Right forelimb (tissue), 1 donor: ENCODE data around the gene PLS3.
"Not testable (repeated sequence)": the region's sequence is repeated elsewhere in the genome, so short reads cannot be mapped to it uniquely, and the experiment has no call there.

Experiments used
- DNase-seq: peaks from one replicate; pipeline ENCODE4 v3.0.0-alpha.2; 2018

PLS3 gene

GRCh38 chrX:115616943-115617563, 56.1 kb downstream of the PLS3 start:
- DNase-seq, result no peak

GRCh38 chrX:115622534-115622933, 61.6 kb downstream of the PLS3 start:
- DNase-seq, result no peak

- DNase-seq, result no peak
Observed at GRCh38 chrX:115624916-115625315, 63.9 kb downstream of the PLS3 start.

- no peak for DNase-seq
Observed at GRCh38 chrX:115625572-115626301, 64.8 kb downstream of the PLS3 start.

- DNase-seq, result no peak
Observed at GRCh38 chrX:115630204-115630603, 69.2 kb downstream of the PLS3 start.

GRCh38 chrX:115632455-115632854, 71.5 kb downstream of the PLS3 start:
- DNase-seq, result no peak

GRCh38 chrX:115633397-115633796, 72.4 kb downstream of the PLS3 start:
- not testable (repeated sequence) for DNase-seq

GRCh38 chrX:115639334-115639880, 78.4 kb downstream of the PLS3 start:
- DNase-seq, result no peak

GRCh38 chrX:115642311-115642710, 81.3 kb downstream of the PLS3 start:
- no peak for DNase-seq

- no peak for DNase-seq
Observed at GRCh38 chrX:115642895-115643530, 82.0 kb downstream of the PLS3 start.

- DNase-seq, result not testable (repeated sequence)
Observed at GRCh38 chrX:115644397-115644796, 83.4 kb downstream of the PLS3 start.

GRCh38 chrX:115649461-115650063, 88.6 kb downstream of the PLS3 start:
- DNase-seq, result no peak

GRCh38 chrX:115650449-115650848, 89.5 kb downstream of the PLS3 start:
- no peak for DNase-seq

- peak; percentile 43 for DNase-seq
Observed at GRCh38 chrX:115650916-115651315, 89.9 kb downstream of the PLS3 start.

GRCh38 chrX:115652221-115652620, 91.2 kb downstream of the PLS3 start:
- no peak for DNase-seq

- no peak for DNase-seq
Observed at GRCh38 chrX:115665122-115665521, 104.1 kb downstream of the PLS3 start.

GRCh38 chrX:115679460-115679859, 118.5 kb downstream of the PLS3 start:
- no peak for DNase-seq

GRCh38 chrX:115687595-115687994, 126.6 kb downstream of the PLS3 start:
- DNase-seq, result no peak

- DNase-seq, result no peak
Observed at GRCh38 chrX:115689931-115690330, 129.0 kb downstream of the PLS3 start.

- peak; percentile 56 for DNase-seq
Observed at GRCh38 chrX:115690511-115691216, 129.7 kb downstream of the PLS3 start.

- no peak for DNase-seq
Observed at GRCh38 chrX:115693476-115693875, 132.5 kb downstream of the PLS3 start.

- DNase-seq, result no peak
Observed at GRCh38 chrX:115694028-115694427, 133.1 kb downstream of the PLS3 start.

GRCh38 chrX:115696039-115696438, 135.1 kb downstream of the PLS3 start:
- no peak for DNase-seq
